Transverse colon (tissue), 4 donors: ENCODE data around the gene ENTR1. TPM values are rescaled to one million over a fixed set of nuclear protein-coding genes. Genes with fewer than 3 reads are reported as not detected.

ENCODE experiments used
- DNase-seq: peaks from one replicate; pipeline ENCODE4 v3.0.0-alpha.2; 2019
- H3K27ac ChIP-seq, 4 donors: fragments of 200-600 bp; sonication (generic); 2 replicates each; pipeline ENCODE4 v1.5.1; 2016 to 2018; ENCODE audit warnings: inconsistent platforms in 4 of 4
- H3K27me3 ChIP-seq: fragments of 200-600 bp; sonication (generic); 2 replicates; pipeline ENCODE4 v1.5.1; 2017; ENCODE audit warnings: inconsistent platforms
- H3K36me3 ChIP-seq, 4 donors: fragments of 200-600 bp; sonication (generic); 2 replicates each; pipeline ENCODE4 v1.5.1; 2017 to 2019; ENCODE audit warnings: inconsistent platforms in 4 of 4
- H3K4me1 ChIP-seq, 4 donors: fragments of 200-600 bp; sonication (generic); 2 replicates each; pipeline ENCODE4 v1.5.1; 2017 to 2020; ENCODE audit warnings: inconsistent platforms in 4 of 4
- H3K4me3 ChIP-seq, 4 donors: fragments of 200-600 bp; sonication (generic); 1 replicate in 1 of 4; 2 replicates in 3 of 4; pipeline versions ENCODE4 v1.5.1 to v1.6.1; 2017 to 2019; ENCODE audit warnings: inconsistent platforms in 4 of 4
- H3K9me3 ChIP-seq, 2 donors: fragments of 200-600 bp; sonication (generic); 2 replicates each; pipeline ENCODE4 v1.5.1; 2017 to 2019; ENCODE audit warnings: inconsistent platforms in 2 of 2
- CTCF ChIP-seq, 5 experiments: fragments of 200-600 bp in 3 of 5; fragments of 450-650 bp in 2 of 5; sonication (generic) in 3 of 5; IDR thresholded peaks; 1 replicate in 2 of 5; 2 replicates in 3 of 5; pipeline ENCODE4 v1.5.1; 2016 to 2017; ENCODE audit warnings: antibody characterized with exemption in 5 of 5, inconsistent platforms in 3 of 5, mild to moderate bottlenecking in 2 of 5, moderate library complexity in 1 of 5
- EP300 ChIP-seq: sonication (generic); formaldehyde crosslinking; IDR thresholded peaks from one replicate; pipeline ENCODE4 v1.6.1; 2017; ENCODE audit warnings: antibody characterized with exemption, low read depth
- POLR2A ChIP-seq: fragments of 450-650 bp; IDR thresholded peaks from one replicate; pipeline ENCODE4 v1.6.1; 2016; ENCODE audit warnings: antibody characterized with exemption, mild to moderate bottlenecking, moderate library complexity
- POLR2AphosphoS5 ChIP-seq, 3 donors: sonication (generic); formaldehyde crosslinking; IDR thresholded peaks; one replicate each; pipeline ENCODE4 v1.6.1; 2016; ENCODE audit warnings: antibody characterized with exemption in 3 of 3
- WGBS, 2 donors: methylation state at CpG; one replicate each; pipeline ENCODE4 v1.1.5; 2018; ENCODE audit warnings: low coverage in 1 of 2; 5-methylcytosine and 5-hydroxymethylcytosine counted together
- in situ Hi-C, 4 donors: fragments of 200-750 bp; cut with MboI; loops; one replicate each; pipeline versions ENCODE4 v1.15.0 to v1.15.1; 2017; ENCODE audit warnings: low sequenced_read_pairs in 3 of 4, low pct_ligation_motif_present in 1 of 4, low pct_unique_long_range_greater_than_20kb in 1 of 4
- intact Hi-C: fragments of 100-400 bp; cut with DNase I; formaldehyde crosslinking; loops from one replicate; pipeline ENCODE4 v1.15.1; 2023; ENCODE audit warnings: low total_unique reads
- total RNA-seq, 4 donors: library from RNA; depleted of rRNA; stranded (reverse); fragments of >200 nt; gene quantifications; one replicate each; pipeline ENCODE4 v1.1.0, GENCODE V29; 2016

Gene ENTR1
- total RNA-seq, 4 donors from 2014 or later = 23.6 to 74.6 (median 40.9) TPM

- TF ChIP-seq CTCF (IDR thresholded peaks at IDR 0.05) = no peak
- TF ChIP-seq EP300 = no peak
- TF ChIP-seq POLR2A = no peak
- TF ChIP-seq POLR2AphosphoS5 (IDR thresholded peaks at IDR 0.05) = no peak
- H3K4me1 ChIP-seq = no peaks in the 10 kb centered on the region
- no peaks in the 10 kb centered on the region for H3K9me3 ChIP-seq
- in situ Hi-C loops (no loop called here), intact Hi-C loops (no loop called here)
- 90% methylated on average over 17 of the region's 17 CpGs; no CpG with 5 or more reads in 1 of the 2 donors for WGBS, 2 donors
- H3K36me3 ChIP-seq = peaks cover 0 to 11% (median 4%) of the 10 kb centered on the region in 4 donors
- DNase-seq = no peak
- H3K27ac ChIP-seq = no peak overlapping the region
- H3K27me3 ChIP-seq = no peaks in the 10 kb centered on the region
- no peak overlapping the region for H3K4me3 ChIP-seq
Observed at GRCh38 chr9:136380381-136380780, 30.0 kb downstream of the ENTR1 start.

DNA sequence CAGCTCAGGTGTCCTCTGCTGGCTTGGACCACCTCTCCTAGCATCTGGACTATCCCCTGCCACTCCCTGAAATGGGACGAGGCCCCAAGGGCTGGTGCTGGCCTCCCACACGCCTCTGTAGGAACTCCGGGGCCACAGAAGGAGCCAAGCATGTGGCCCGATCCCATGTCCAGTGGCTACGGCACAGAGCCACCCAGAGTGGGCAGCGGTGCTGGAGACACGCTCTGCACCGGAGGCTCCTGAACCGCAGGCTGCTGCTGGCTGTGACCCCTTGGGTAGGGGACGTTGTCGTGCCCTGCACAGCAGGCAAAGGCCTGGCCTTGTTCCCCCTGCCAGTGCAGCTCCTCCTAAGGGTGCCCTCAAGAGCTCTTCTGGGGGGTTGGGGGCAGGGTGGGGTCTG is 30.5 kb downstream of the ENTR1 start:
- intact Hi-C loops = no loop called here
- Histone ChIP-seq H3K4me3 (no peak overlapping the region), H3K4me1 (no peaks in the 10 kb centered on the region), H3K36me3 (peaks cover 0 to 11% (median 4%) of the 10 kb centered on the region in 4 donors), H3K27ac (no peak overlapping the region), H3K27me3 (no peaks in the 10 kb centered on the region), H3K9me3 (no peaks in the 10 kb centered on the region)
- no peak for DNase-seq
- in situ Hi-C loops = no loop called here
- TF ChIP-seq POLR2AphosphoS5 (IDR thresholded peaks at IDR 0.05) = no peak
- WGBS, 2 donors = 88% methylated on average over 10 of the region's 11 CpGs; no CpG with 5 or more reads in 1 of the 2 donors

- intact Hi-C loops = no loop called here
- Histone ChIP-seq H3K27me3 (no peaks in the 10 kb centered on the region), H3K27ac (no peak overlapping the region), H3K9me3 (no peaks in the 10 kb centered on the region), H3K4me3 (no peak overlapping the region), H3K36me3 (peaks cover 0 to 11% (median 4%) of the 10 kb centered on the region in 4 donors), H3K4me1 (no peaks in the 10 kb centered on the region)
- WGBS, 2 donors = 96% methylated on average over 10 of the region's 11 CpGs; no CpG with 5 or more reads in 1 of the 2 donors
- DNase-seq = no peak
- TF ChIP-seq POLR2AphosphoS5 (IDR thresholded peaks at IDR 0.05) = no peak
- no peak for TF ChIP-seq EP300
- no peak for TF ChIP-seq CTCF (IDR thresholded peaks at IDR 0.05)
- TF ChIP-seq POLR2A = no peak
- in situ Hi-C loops = no loop called here
Observed at GRCh38 chr9:136379401-136379800, 31.0 kb downstream of the ENTR1 start.

DNA sequence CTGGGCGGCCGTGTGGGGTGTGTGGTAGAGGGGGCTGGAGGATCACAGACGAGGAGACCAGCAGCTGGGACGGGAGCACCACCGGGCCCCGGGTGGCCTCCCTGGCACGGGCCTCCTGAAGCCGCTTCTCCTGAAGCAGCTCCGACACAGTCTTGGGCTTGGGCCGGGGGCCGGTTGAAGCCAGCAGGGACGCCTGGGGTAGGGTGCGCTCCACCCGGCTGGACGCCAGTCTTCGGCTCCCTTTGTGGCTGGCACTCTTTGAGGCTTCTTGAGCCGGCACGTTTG is 31.5 kb downstream of the ENTR1 start:
- no peak for DNase-seq
- intact Hi-C loops (no loop called here), in situ Hi-C loops (no loop called here)
- H3K36me3 ChIP-seq = peaks cover 0 to 11% (median 4%) of the 10 kb centered on the region in 4 donors
- H3K27ac ChIP-seq = no peak overlapping the region
- H3K27me3 ChIP-seq = no peaks in the 10 kb centered on the region
- no peak overlapping the region for H3K4me3 ChIP-seq
- no peak for TF ChIP-seq EP300
- TF ChIP-seq POLR2A = no peak
- no peak for TF ChIP-seq POLR2AphosphoS5 (IDR thresholded peaks at IDR 0.05)
- TF ChIP-seq CTCF (IDR thresholded peaks at IDR 0.05) = no peak
- H3K4me1 ChIP-seq = no peaks in the 10 kb centered on the region
- no peaks in the 10 kb centered on the region for H3K9me3 ChIP-seq
- WGBS, 2 donors = 89% methylated on average over 18 of the region's 18 CpGs; no CpG with 5 or more reads in 1 of the 2 donors

- in situ Hi-C loops = no loop called here
- peaks cover 0 to 11% (median 3%) of the 10 kb centered on the region in 4 donors for H3K36me3 ChIP-seq
- H3K27me3 ChIP-seq = no peaks in the 10 kb centered on the region
- intact Hi-C loops = no loop called here
- no peak overlapping the region for H3K27ac ChIP-seq
- no peak overlapping the region for H3K4me3 ChIP-seq
- no peaks in the 10 kb centered on the region for H3K9me3 ChIP-seq
- no peak for DNase-seq
- H3K4me1 ChIP-seq = peaks cover 0 to under 1% (median 0%) of the 10 kb centered on the region in 4 donors
- TF ChIP-seq POLR2A (no peak), POLR2AphosphoS5 (IDR thresholded peaks at IDR 0.05) (no peak), CTCF (IDR thresholded peaks at IDR 0.05) (no peak), EP300 (no peak)
- WGBS, 2 donors = 87 to 90% methylated on average over 3 to 23 of the region's 28 CpGs
Observed at GRCh38 chr9:136378170-136379002, 32.0 kb downstream of the ENTR1 start.
